Activated CD8-positive, alpha-beta T cell treated with anti-CD3 and anti-CD28 coated beads for 36 hours (primary cell): ENCODE data around the gene TNIK. TPM values are rescaled to one million over a fixed set of nuclear protein-coding genes. Genes with fewer than 3 reads are reported as not detected.

Experiments used
- ATAC-seq: fragments of 200-7000 bp; cut with Tn5 transposase; one replicate; pipeline ENCODE4 v1.10.0; 2021; ENCODE audit warnings: mild to moderate bottlenecking, moderate library complexity
- CTCF ChIA-PET: fragments of 350-600 bp; sonication (Branson Sonifier 250); formaldehyde crosslinking; loops from one replicate; lab custom pipeline; 2021; ENCODE audit warnings: antibody characterized with exemption; lab: Charles Lee
- POLR2A ChIA-PET: fragments of 350-600 bp; sonication (Branson Sonifier 250); formaldehyde crosslinking; loops from one replicate; lab custom pipeline; 2021; ENCODE audit warnings: antibody characterized with exemption; lab: Charles Lee
- DNase-seq: peaks from one replicate; pipeline ENCODE4 v3.0.0-alpha.2; 2020
- H3K27ac Mint-ChIP-seq: one replicate; pipeline ENCODE4 v1.8.0; 2021; ENCODE audit warnings: mild to moderate bottlenecking, mixed read lengths
- H3K27me3 Mint-ChIP-seq: one replicate; pipeline ENCODE4 v1.8.0; 2021; ENCODE audit warnings: mixed read lengths
- H3K36me3 Mint-ChIP-seq: one replicate; pipeline ENCODE4 v1.8.0; 2021; ENCODE audit warnings: low read depth, mixed read lengths
- H3K4me1 Mint-ChIP-seq: one replicate; pipeline ENCODE4 v1.8.0; 2021; ENCODE audit warnings: low read depth, mixed read lengths
- H3K4me3 Mint-ChIP-seq: one replicate; pipeline ENCODE4 v1.8.0; 2021; ENCODE audit warnings: mild to moderate bottlenecking, moderate library complexity, mixed read lengths
- H3K9me3 Mint-ChIP-seq: one replicate; pipeline ENCODE4 v1.8.0; 2021; ENCODE audit warnings: mixed read lengths
- intact Hi-C: fragments of 100-400 bp; cut with micrococcal nuclease; formaldehyde crosslinking; loops from one replicate; pipeline ENCODE4 v1.10.0; 2022
- total RNA-seq, 2 experiments: library from RNA; stranded (reverse); gene quantifications; one replicate each; pipeline ENCODE4 v1.2.3, GENCODE V29; 2021
- TF ChIP-seq, protein P1 (sequence below): fragments of 200-600 bp; IDR thresholded peaks from one replicate; pipeline ENCODE4 v1.8.0; 2022; ENCODE audit warnings: antibody characterized with exemption, mild to moderate bottlenecking

TNIK gene
- total RNA-seq, 2 experiments from 2014 or later: 25.1 to 28.8 TPM

DNA sequence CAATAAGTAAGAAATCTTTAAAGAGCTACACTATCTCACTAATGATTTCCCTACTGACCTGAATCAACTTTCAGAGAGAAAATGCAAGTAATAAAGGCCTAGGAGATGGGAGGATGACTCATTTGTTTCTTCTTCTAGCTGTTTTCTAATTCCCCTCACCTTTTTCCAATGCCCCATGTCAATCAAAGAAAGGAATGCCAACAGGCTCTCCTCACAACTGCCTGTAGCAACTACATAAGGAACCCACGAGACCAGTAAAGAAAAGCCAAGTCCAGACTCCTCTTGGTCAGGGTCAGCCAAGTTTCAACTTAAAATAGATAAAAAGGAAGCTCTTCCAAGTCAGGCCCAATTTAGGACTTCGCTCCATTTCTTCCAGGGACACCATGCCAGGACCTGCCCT lies 201.9 kb downstream of the TNIK start:
- POLR2A ChIA-PET: interaction anchor here (0.8 to 2.2 kb wide), 3 partner anchors 9 to 27 kb away, joined by 4 to 11 read pairs (median 5); no protein-coding TSS in a partner anchor
- no peaks in the 10 kb centered on the region for H3K27me3 Mint-ChIP-seq
- no peak overlapping the region for H3K4me3 Mint-ChIP-seq
- TF ChIP-seq, protein P1, sequence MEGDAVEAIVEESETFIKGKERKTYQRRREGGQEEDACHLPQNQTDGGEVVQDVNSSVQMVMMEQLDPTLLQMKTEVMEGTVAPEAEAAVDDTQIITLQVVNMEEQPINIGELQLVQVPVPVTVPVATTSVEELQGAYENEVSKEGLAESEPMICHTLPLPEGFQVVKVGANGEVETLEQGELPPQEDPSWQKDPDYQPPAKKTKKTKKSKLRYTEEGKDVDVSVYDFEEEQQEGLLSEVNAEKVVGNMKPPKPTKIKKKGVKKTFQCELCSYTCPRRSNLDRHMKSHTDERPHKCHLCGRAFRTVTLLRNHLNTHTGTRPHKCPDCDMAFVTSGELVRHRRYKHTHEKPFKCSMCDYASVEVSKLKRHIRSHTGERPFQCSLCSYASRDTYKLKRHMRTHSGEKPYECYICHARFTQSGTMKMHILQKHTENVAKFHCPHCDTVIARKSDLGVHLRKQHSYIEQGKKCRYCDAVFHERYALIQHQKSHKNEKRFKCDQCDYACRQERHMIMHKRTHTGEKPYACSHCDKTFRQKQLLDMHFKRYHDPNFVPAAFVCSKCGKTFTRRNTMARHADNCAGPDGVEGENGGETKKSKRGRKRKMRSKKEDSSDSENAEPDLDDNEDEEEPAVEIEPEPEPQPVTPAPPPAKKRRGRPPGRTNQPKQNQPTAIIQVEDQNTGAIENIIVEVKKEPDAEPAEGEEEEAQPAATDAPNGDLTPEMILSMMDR: no peak
- no peak for DNase-seq
- CTCF ChIA-PET: interaction anchor here (0.8 to 2.0 kb wide), 5 partner anchors 9 to 95 kb away, joined by 3 to 8 read pairs (median 3); no protein-coding TSS in a partner anchor
- peaks cover 6% of the 10 kb centered on the region for H3K36me3 Mint-ChIP-seq
- H3K4me1 Mint-ChIP-seq: peaks cover 86% of the 10 kb centered on the region
- no peak for ATAC-seq
- H3K9me3 Mint-ChIP-seq: peaks cover 3% of the 10 kb centered on the region
- intact Hi-C loops: loop anchor here (10.0 kb wide), 1 partner anchor 306 kb away; no protein-coding TSS in a partner anchor
- peak overlapping the region; percentile 91 for H3K27ac Mint-ChIP-seq

DNA sequence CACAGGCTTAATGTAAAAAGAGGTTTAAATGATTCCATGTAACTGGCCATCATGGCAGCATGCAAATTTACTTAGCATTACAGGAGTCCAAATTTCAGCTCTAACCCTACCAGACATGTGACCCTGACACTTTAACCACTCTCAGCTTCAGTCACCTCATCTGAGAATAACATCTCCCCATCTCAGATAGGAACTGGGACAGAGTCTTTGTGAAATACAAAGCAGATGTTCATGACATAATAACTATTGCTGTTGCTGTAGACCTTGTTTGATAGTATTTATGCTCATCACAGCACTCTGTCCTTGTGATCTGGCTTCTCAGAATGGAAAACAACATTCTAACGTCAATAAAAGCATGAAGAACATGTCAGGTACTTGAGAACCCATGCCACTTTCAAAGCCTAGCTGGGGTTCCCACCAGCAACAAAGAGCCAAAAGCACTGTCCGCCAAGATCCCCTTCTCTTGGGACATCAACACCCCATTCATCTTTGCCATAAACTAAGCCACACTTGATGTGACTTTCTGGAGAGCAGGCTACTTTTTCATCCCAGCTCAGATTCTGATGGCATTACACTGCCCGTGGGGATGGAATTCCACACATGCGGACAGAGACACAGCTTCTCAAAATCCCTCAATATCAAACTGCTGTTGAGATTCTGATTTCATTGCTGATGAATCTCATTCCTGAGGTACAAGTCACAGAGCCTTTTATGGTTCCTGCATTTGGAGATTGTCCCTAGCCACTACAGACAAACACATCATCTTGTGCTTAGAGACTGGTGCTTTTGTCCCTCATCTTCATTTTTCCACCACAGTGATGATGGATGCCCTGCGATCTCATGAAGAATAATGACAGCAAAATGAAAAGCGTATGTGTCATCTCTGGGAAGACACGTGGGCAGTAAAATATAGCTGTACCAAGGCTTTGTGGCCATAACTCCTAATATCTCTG lies 202.7 kb downstream of the TNIK start:
- TF ChIP-seq, protein P1: no peak
- Mint-ChIP-seq H3K9me3 (peaks cover 3% of the 10 kb centered on the region), H3K4me1 (peaks cover 84% of the 10 kb centered on the region), H3K4me3 (no peak overlapping the region), H3K27ac (peak overlapping the region; percentile 91), H3K27me3 (no peaks in the 10 kb centered on the region), H3K36me3 (peaks cover 6% of the 10 kb centered on the region)
- CTCF ChIA-PET: interaction anchor here (0.8 to 2.0 kb wide), 5 partner anchors 8 to 94 kb away, joined by 3 to 8 read pairs (median 3); no protein-coding TSS in a partner anchor
- intact Hi-C loops: loop anchor here (10.0 kb wide), 1 partner anchor 307 kb away; no protein-coding TSS in a partner anchor
- ATAC-seq (peak; percentile 24), DNase-seq (no peak)
- POLR2A ChIA-PET: interaction anchor here (0.9 to 2.2 kb wide), 3 partner anchors 8 to 28 kb away, joined by 3 to 11 read pairs (median 5); no protein-coding TSS in a partner anchor

DNA sequence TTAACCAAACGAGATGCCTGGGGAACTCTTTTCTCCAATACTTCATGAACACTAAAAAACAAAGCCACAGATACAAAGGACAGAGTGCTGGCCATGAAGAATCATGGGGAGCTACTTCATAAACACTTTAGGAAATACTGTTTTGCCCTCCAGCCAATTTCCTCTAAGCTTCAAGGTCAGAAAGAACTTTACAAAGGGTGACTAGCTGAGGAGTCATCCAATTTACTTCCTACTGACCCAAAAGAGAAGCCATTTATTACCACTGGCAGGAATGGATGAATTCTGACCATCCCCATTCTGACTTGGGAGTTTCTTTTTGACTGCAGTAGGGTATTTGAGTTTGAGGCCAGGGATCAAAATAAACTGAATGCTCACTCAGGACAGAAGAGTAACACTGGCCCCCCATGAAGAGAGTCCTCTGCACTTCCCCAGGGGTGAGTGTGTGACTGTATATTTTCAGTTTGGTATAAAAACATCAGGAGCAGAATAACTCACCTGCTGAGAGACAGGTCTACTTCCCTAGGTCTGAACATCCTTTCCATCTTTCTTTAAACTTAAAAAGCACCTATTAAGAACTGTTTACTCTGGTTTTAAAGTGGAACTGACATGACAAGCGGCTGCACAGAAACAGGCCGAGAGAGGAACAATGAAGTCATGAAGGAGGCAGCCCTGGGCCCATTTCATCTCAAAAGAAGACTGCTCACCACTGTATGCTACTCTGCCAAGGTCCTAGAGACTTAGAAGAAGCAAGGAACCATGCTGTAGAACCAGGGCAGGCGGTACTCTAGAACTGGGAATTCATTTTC lies 203.6 kb downstream of the TNIK start:
- CTCF ChIA-PET: interaction anchor here (0.6 to 2.0 kb wide), 5 partner anchors 8 to 93 kb away, joined by 3 to 8 read pairs (median 4); no protein-coding TSS in a partner anchor
- peak; percentile 33 for DNase-seq

DNA sequence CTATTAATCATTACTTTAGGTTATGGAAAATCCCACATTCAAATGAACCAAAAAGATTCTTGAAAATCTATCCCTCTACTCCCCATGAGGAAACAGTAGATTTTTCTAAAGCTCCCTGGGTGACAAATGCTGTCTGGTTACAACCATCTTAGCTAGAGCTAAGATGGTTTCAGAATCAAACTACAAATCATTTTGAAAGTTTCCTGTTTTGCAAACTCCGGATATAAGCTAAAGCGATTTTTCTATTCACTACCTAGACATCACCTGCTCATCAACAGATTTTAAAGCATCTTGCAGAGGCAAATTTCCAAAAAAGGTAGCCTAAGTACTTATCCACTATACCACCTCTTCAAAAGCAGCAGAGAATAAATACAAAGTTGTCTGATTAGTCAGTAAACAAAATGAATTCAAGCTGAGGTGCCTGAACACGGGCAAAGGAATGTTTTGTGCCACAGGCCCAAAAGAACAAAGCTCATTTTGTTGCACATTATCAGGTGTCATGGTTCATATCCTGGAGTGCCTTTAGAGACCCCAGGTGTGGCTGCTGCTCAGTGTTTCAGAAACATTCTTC lies 204.9 kb downstream of the TNIK start:
- ChIA-PET POLR2A (interaction anchor here (0.7 kb wide), 1 partner anchor 38 kb away, joined by 3 read pairs; no protein-coding TSS in a partner anchor), CTCF (interaction anchor here (1.5 to 2.4 kb wide), 3 partner anchors 8 to 206 kb away, joined by 4 to 7 read pairs (median 5); partner anchors contain the start of gene TNIK)
- Mint-ChIP-seq H3K27ac (peak overlapping the region; percentile 91), H3K36me3 (peaks cover 15% of the 10 kb centered on the region), H3K4me3 (peak overlapping the region; percentile 36), H3K27me3 (no peaks in the 10 kb centered on the region), H3K9me3 (peaks cover 3% of the 10 kb centered on the region), H3K4me1 (peaks cover 82% of the 10 kb centered on the region)
- TF ChIP-seq, protein P1: no peak
- intact Hi-C loops: loop anchor here (10.0 kb wide), 1 partner anchor 309 kb away; no protein-coding TSS in a partner anchor
- ATAC-seq (peak; percentile 76), DNase-seq (no peak)

More for the DNA sequence above, 203.6 kb downstream of the TNIK start:
- Mint-ChIP-seq H3K27me3 (no peaks in the 10 kb centered on the region), H3K4me3 (no peak overlapping the region), H3K4me1 (peaks cover 83% of the 10 kb centered on the region), H3K27ac (peak overlapping the region; percentile 91), H3K9me3 (peaks cover 3% of the 10 kb centered on the region), H3K36me3 (peaks cover 8% of the 10 kb centered on the region)
- POLR2A ChIA-PET: interaction anchor here (0.8 to 2.2 kb wide), 3 partner anchors 7 to 204 kb away, joined by 3 to 11 read pairs (median 3); no protein-coding TSS in a partner anchor
- TF ChIP-seq, protein P1: no peak
- no peak for ATAC-seq
- intact Hi-C loops: loop anchor here (10.0 kb wide), 1 partner anchor 308 kb away; no protein-coding TSS in a partner anchor
